PFSK-1 (cell line): ENCODE results near the gene SLC12A3.

Experiments used
- REST ChIP-seq, 2 experiments: IDR thresholded peaks; 2 replicates each; pipeline versions ENCODE4 v1.6.1 to v1.8.0; 2011 to 2012; ENCODE audit warnings: low read depth in 2 of 2, low read length in 2 of 2, control low read depth in 1 of 2, inconsistent platforms in 1 of 2, mild to moderate bottlenecking in 1 of 2, moderate library complexity in 1 of 2; ENCODE audit not compliant: insufficient read depth in 1 of 2
- SIN3A ChIP-seq: IDR thresholded peaks from 2 replicates; pipeline ENCODE4 v1.6.1; 2012; ENCODE audit warnings: mild to moderate bottlenecking, low read length, moderate library complexity, borderline replicate concordance; ENCODE audit not compliant: insufficient read depth

DNA sequence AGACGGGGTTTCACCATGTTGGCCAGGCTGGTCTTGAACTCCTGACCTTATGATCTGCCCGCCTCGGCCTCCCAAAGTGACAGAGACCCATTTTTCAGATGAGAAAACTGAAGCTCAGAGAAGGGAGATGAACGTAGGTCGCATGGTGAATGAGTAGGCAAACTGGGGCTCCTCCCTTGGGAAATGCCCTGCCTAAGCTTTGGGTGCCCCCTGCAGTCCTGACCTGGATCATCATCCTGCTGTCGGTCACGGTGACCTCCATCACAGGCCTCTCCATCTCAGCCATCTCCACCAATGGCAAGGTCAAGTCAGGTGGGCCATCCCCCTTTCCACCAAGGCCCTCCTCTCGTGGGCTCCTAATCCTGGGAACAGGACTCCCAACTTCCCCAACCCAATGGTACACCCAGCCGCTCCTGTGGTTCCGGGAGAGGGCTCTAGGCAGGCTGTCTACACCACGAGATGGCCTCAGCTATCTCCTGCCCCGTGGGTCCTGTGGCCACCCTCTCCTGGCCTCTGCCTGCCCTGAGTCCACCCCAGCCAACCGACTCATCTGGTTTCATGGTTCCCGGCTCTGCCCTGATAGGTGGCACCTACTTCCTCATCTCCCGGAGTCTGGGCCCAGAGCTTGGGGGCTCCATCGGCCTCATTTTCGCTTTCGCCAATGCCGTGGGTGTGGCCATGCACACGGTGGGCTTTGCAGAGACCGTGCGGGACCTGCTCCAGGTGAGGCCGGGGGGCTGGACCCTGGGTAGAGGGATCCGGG is 4.7 kb downstream of the SLC12A3 start:
- no peak for TF ChIP-seq SIN3A
- no peak for TF ChIP-seq REST (IDR thresholded peaks at IDR 0.05; ENCODE audit: insufficient read depth in 1 of 2, low read depth in 2 of 2, low read length in 2 of 2)
